SKM-1 (cell line): ENCODE measurements around the gene TIMM29.

ENCODE experiments used
- DNase-seq: peaks from one replicate; lab custom pipeline; 2025; ENCODE audit not compliant: unreplicated experiment; lab: John Stamatoyannopoulos, UW

Gene TIMM29

DNA sequence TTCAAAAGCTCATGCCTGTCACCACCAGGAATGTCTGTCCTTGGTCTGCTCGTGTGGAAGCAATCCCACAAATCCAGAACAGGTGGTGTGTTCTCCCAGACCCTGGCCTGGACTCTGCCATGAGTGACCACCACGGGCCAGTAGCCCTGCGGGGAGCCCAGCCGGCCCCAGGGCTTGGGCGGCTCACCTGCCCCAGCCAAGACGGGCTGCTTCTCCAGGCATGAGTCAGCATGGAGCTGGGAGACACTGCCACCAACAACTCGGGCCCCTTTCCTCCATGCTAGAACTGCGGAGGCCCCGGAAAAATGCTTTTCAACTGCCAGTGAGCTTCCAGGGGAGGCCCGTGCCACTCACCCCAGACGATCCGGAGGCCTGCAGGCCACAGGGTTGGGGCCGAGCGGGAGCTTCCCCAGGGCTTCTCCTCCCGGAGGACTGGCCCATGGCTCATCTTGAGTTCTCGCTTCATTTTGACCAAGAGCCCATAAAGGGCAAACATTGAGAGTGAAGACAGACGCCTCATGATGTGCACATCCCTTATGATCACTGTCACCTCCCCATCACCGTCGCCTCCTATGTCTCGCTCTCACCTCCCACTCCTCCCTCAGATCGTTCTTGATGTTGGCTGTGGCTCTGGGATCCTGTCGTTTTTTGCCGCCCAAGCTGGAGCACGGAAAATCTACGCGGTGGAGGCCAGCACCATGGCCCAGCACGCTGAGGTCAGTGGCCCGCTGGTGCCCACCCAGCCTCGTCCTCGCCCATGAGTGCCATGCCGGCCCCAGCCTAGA lies 16.8 kb upstream of the TIMM29 start:
- DNase-seq = no peak

DNA sequence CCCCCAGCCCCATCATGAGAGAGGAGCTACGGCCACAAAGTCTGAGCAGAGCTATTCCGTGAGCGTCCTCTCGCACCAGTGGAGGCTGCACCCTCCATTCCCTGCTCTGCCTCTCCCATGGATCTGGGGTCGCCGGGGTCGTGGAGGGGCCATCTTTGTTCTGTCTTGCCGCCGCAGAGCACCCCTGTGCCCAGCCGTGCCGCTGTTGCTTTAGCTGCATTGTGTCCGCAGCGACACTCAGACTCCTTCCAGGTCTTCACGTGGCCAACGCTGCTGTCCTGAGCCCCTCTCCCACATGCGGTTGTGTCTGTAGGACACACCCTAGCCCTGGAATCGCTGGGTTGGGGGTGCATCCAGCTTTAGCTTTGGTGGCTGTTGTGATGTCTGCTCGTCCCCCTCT lies 16.0 kb upstream of the TIMM29 start:
- no peak for DNase-seq

DNA sequence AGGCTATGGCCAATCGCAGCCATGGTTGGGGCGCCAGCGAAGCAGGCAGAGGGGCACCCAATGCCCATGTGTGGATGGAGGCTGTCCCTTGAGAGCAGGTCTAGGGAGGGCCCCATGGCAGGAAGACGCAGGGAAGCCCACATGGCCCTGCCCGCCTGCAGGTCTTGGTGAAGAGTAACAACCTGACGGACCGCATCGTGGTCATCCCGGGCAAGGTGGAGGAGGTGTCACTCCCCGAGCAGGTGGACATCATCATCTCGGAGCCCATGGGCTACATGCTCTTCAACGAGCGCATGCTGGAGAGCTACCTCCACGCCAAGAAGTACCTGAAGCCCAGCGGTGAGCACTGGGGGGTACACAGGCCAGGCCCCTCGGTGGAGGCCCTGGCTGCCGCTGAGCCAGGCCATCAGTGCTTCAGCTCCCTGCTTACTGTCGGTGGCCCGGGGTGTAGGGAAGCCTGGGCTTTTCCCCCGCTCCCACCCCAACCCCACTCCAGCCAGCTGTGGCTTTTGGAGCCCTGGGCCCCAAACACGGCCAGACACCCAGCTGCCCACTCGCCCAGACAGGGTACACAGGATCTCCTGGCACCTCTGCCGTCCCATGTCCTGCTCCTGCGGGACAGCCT lies 14.8 kb upstream of the TIMM29 start:
- DNase-seq = no peak

DNA sequence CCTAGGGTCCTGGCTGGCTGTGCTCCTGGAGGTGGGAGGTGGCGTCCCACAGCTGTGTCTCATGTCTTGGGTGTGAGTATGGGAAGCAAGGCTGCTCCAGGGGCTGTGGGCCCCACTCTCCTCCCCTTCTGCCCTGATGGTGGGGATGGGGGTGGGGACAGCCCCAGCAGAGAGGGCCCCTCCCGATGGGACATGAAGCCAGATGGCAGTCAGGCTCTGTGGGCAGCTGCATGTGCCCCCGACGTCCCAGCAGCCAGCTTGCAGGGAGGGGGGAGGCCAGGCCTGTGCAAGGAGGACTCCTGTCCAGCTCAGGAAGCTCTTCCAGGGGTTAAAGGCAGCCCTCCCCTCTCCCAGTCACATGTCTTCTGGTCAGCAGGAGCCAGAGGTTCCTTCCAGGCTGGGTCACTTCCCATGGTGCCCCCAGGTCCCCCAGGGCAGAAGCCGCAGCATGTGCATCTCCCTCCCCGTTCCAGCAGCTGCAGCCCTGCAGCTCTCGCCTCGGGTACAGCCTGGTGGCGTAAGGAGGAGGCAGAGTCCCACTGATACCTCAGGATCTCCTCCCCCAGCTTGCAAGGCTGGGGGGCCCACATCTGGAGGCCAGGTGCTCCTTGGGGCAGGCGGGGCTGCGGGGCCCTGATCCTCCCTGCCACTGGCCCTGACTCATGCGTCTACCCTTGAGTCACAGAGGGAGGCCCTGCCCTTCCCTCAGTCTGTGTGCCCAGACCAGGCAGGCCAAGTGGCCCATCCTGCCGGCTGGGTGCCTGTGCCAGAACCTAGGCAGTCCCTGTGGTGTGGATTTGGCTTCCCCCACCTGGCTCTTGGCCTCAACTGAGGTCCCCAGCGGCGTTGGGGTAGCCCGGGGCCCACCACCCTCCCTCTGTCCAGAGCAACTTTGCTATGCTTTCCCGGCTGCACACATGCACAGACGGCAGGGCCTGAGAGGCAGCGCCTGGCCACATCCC lies 13.2 kb upstream of the TIMM29 start:
- DNase-seq = no peak

- no peak for DNase-seq
These were observed 12.0 kb upstream of the TIMM29 start for GRCh38 chr19:10916602-10917001.

DNA sequence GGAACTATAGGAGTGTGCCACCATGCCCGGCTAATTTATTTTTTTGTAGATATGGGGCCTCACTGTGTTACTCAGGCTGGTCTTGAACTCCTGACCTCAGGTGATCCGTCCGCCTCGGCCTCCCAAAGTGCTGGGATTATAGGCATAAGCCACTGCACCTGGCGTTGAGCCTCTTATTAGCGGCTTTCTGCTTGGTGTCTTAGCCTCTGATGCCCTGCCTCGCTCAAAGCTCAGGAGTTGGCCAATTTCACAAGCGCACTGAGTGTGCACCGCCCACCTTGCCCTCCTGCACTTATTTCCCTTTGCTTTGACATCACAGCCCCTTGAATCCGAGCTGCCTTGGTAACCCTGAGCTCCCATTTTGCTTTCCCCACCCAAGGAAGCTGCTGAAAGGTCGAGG lies 10.3 kb upstream of the TIMM29 start:
- DNase-seq = no peak

GRCh38 chr19:10919352-10920287 lies 9.0 kb upstream of the TIMM29 start:
- no peak for DNase-seq

- DNase-seq = no peak
These were observed 8.3 kb upstream of the TIMM29 start for GRCh38 chr19:10920288-10920655.

GRCh38 chr19:10920781-10921180 lies 7.8 kb upstream of the TIMM29 start:
- DNase-seq = no peak

- no peak for DNase-seq
These were observed 7.3 kb upstream of the TIMM29 start for GRCh38 chr19:10921199-10921909.

- no peak for DNase-seq
These were observed 6.5 kb upstream of the TIMM29 start for GRCh38 chr19:10921910-10922637.

- DNase-seq = no peak
These were observed 6.0 kb upstream of the TIMM29 start for GRCh38 chr19:10922638-10923014.

- no peak for DNase-seq
These were observed 5.1 kb upstream of the TIMM29 start for GRCh38 chr19:10923260-10924112.

- no peak for DNase-seq
These were observed 4.0 kb upstream of the TIMM29 start for GRCh38 chr19:10924597-10924996.

DNA sequence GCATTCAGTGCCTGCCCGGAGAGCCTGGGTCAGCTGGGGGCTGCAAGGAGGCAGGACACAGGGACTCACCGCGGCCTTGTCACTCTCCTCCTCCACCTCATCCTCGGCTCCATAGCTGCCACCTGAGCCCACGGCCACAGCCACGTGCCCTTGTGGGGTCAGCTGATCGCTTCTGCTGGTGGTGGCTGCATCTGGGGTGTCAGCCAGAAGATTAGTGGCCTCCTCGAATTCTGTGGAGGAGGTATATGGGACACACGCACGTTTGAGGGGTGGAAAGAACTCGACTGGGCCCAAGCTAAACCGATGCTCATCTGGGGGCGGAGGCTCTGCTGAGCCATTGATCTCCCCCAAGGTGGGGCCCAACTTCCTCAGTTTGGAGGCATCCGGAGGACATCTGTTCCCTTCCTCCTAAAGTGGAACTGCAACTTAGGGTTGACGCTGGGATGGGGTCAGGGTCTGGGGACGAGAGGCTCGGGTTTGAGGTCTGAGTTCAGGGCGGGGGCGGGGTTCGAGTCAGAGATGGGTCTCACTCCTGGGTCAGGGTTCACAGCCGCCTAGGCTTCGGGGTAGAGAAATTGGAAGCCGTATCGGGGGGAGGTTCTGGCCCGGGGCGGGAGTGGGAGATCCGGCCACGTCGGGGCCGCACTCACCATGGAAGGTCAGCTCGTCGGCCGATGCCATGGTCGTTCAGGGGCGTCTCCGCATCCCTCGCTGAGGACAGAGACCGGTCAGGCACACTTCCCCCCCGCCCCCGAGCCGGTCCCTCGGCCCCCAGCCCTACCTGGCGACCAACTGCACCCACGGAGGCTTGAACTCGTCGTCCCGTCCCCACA lies 665 bp upstream of the TIMM29 start:
- no peak for DNase-seq

GRCh38 chr19:10929402-10929794 lies 787 bp downstream of the TIMM29 start:
- no peak for DNase-seq

DNA sequence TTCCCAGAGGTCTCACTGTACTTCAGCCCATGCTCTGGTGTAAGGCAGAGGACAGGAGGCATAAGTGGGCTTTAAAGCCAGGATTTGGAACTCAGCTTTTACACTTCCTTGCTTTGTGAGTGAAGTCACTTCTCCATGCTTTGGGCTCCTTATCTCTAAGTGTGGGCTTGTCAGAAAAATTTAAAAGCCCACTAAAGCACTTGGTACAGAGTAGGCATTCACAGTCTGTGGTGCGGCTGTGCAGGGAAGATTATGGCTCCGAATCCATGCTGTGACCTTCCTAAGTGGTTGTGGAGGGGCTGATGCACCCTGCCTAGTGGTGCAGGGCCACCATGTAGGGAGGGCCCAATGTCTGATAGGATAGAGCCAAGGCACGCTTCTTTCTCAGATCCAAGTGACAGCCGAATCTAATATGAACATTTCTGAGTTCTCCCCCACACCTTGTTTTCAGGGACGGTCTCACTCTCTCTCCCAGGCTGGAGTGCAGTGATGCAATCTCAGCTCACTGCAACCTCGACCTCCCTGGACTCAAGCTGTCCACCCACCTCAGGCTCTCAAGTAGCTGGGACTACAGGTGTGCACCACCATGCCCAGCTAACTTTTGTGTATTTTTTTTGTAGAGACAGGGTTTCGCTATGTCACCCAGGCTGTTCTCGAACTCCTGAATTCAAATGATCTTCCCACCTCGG lies 6.9 kb downstream of the TIMM29 start:
- DNase-seq = no peak
